Astrocyte of the spinal cord (primary cell): ENCODE measurements around the gene ACSF3.

Experiments
- DNase-seq: peaks from one replicate; pipeline ENCODE4 v3.0.0; 2011; ENCODE audit warnings: low read depth, low spot score
- H3K4me3 ChIP-seq: 2 replicates; pipeline ENCODE4 v1.5.1; 2011; ENCODE audit warnings: low read depth, mild to moderate bottlenecking, low read length, moderate library complexity
- in situ Hi-C: cut with HindIII; loops from 2 replicates; pipeline ENCODE4 v1.10.0; 2017; ENCODE audit warnings: low sequenced_read_pairs
- TF ChIP-seq, protein P1 (sequence below): IDR thresholded peaks from 2 replicates; pipeline ENCODE4 v1.5.1; 2012; ENCODE audit warnings: low read depth, mild to moderate bottlenecking, low read length, inconsistent platforms

The ACSF3 gene

DNA sequence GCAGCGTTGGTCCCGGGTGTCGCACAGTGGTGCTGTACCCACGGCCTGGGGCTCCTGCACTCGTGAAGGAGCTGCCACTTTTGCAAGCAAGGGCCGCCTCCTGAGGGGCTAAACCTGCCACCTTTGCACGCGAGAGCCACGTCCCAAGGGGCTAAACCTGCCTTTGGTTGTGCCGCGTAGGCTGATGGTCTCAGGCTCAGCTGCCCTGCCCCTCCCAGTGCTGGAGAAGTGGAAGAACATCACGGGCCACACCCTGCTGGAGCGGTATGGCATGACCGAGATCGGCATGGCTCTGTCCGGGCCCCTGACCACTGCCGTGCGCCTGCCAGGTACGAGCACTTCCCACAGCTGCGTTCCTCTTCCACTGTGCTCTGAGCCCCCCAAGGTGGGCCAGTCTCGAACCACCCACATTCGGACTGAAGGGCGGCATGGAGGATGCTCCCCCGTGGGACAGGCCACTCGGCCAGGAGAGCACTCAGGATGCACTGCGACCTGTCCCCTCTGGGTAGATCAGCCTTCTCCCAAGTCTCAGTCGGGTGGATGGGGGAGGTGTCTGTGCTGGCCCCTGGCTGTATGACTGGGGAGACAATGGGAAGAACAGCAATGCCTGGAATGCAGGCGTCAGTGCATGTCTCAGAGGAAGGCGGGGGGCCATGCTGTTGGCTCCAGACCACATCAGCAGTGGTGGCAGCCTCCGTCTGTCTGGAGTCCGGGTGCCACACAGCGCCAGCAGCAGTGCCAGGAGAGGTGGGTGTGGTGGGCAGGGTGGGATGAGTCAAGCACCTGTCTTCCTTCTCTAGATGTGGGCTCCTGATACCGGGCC is 20.7 kb downstream of the ACSF3 start:
- in situ Hi-C loops, result no loop called here
- TF ChIP-seq, protein P1, sequence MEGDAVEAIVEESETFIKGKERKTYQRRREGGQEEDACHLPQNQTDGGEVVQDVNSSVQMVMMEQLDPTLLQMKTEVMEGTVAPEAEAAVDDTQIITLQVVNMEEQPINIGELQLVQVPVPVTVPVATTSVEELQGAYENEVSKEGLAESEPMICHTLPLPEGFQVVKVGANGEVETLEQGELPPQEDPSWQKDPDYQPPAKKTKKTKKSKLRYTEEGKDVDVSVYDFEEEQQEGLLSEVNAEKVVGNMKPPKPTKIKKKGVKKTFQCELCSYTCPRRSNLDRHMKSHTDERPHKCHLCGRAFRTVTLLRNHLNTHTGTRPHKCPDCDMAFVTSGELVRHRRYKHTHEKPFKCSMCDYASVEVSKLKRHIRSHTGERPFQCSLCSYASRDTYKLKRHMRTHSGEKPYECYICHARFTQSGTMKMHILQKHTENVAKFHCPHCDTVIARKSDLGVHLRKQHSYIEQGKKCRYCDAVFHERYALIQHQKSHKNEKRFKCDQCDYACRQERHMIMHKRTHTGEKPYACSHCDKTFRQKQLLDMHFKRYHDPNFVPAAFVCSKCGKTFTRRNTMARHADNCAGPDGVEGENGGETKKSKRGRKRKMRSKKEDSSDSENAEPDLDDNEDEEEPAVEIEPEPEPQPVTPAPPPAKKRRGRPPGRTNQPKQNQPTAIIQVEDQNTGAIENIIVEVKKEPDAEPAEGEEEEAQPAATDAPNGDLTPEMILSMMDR, result no peak
- peak; percentile 24 for DNase-seq
- no peak overlapping the region for H3K4me3 ChIP-seq

DNA sequence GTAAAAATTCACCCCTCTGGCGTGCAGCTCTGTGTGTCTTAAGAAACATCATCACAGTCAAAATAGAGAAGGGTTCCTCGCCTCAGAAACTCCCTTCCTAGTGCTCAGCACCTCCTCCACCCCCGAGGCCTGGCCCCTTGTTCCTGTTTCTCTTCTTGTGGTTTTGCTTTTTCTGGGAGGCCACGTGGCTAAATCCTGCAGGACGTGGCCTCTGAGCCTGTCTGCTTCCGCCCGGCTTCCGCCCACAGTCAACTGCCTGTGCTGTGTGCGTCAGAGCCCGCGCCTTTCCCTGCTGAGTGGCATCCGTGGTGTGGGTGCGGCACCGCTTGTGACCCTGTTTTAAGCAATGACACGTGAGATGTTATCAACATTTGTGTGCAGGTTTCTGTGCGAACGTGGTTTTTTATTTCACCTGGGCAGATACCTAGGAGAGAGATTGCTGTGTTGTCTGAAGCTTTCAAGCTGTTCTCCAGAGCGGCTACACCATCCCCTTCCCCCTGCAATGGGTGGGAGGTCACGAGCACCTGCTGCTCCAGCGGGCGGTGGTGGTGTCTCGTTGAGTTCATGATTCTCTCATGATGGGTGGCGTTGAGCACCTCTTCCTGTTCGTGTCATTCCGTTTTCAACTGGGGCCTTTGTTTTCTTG is 21.7 kb downstream of the ACSF3 start:
- TF ChIP-seq, protein P1, result no peak
- DNase-seq, result peak; percentile 31
- H3K4me3 ChIP-seq, result no peak overlapping the region
- in situ Hi-C loops, result no loop called here

DNA sequence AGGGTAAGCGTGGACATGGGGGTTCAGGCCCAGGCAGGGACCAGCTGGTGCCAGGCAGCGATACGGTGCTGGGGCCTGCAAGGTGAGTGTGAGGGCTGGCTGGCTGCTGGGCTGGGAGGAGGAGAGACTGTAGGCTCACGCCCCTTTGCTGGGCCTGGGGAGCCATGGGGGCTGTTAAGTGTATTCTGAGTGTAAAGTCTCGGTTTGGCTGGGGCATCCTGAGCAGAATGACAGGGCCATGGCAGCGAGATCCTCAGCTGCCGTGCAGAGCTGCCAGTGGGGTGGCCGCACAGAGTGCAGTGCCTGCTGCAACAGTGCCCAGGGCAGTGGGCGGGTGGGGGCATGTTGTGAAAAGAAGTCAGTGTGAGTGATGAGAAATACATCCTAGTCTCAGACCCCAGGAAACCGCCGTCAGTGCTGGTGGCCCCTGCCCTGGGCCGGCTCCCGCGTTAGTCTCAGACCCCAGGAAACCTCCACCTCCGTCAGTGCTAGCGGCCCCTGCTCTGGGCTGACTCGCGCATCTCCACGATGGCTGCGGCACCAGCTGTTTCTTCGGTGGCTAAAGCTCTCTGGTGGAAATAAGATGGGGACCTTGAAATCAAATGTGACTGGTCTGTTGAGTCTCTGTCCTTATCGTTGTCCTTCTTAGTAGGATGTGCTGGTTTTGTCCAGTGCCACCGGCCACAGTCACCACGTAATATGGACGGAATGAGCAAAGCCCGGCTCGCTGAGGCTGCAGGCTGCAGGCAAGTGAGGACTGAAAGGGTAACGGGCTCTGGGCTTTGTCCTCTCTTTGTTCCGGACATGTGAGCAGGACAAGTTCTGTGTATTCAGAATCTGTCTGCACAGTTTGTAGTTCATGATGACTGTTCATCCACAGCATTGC is 22.9 kb downstream of the ACSF3 start:
- TF ChIP-seq, protein P1, result no peak
- no peak overlapping the region for H3K4me3 ChIP-seq
- no peak for DNase-seq
- in situ Hi-C loops, result no loop called here

DNA sequence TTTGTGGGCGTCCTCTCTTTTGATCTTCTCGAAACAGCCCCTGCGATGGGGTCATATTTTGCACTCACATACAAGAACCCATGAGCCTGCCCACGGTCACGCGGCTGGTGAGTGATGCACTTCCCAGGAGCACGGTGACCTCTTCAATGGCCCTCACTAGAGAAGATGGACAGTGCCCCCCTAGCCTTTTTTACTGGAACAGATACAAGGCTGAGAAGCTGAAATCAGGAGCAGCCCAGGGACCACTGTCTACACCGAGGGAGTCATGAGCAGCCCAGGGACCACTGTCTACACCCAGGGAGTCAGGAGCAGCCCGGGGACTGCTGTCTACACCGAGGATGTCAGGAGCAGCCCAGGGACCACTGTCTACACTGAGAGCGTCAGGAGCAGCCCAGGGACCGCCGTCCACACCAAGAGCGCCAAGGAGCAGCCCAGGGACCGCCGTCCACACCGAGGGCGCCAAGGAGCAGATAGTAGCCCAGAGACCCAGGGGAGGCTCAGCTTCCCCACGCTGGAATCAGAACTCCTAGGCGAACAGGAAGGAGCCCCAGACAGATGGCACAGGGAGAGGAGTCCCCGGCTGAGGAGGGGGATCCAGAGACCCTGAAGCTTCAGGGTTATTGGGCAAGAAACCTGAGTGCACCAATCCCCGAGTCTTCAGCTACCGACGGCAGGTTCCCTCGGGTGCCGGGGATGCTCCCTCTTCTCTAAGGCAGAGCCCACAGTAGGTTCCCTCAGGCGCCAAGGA is 23.7 kb downstream of the ACSF3 start:
- TF ChIP-seq, protein P1, result no peak
- no peak overlapping the region for H3K4me3 ChIP-seq
- in situ Hi-C loops, result no loop called here
- DNase-seq, result no peak

DNA sequence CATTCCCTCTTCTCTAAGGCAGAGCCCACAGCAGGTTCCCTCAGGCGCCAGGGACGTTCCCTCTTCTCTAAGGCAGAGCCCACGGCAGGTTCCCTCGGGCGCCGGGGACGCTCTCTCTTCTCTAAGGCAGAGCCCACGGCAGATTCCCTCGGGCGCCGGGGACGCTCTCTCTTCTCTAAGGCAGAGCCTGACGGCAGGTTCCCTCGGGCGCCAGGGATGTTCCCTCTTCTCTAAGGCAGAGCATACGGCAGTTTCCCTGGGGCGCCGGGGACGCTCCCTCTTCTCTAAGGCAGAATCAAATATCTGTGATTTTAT is 24.3 kb downstream of the ACSF3 start:
- TF ChIP-seq, protein P1, result no peak
- no peak for DNase-seq
- H3K4me3 ChIP-seq, result no peak overlapping the region
- in situ Hi-C loops, result no loop called here
